ENCODE measurements around the gene HLA-DQA2. TPM values are rescaled to one million over a fixed set of nuclear protein-coding genes. Genes with fewer than 3 reads are reported as not detected.
"Not testable (repeated sequence)": the region's sequence is repeated elsewhere in the genome, so short reads cannot be mapped to it uniquely, and the experiment has no call there.

The HLA-DQA2 gene
- total and polyA plus RNA-seq, 2 of the 4 experiments (the other 2 are of a cell fraction) = not detected

- Histone ChIP-seq H3K14ac (replicated peaks; ENCODE audit: low read depth, low read length) (no peak overlapping the region), H2BK20ac (ENCODE audit: low read depth, low read length) (no peak overlapping the region), H2BK5ac (ENCODE audit: low read depth, low read length, poor library complexity, severe bottlenecking) (no peak overlapping the region), H3K18ac (ENCODE audit: low read depth, low read length) (no peak overlapping the region), H3K36me3 (ENCODE audit: control insufficient read depth, insufficient read depth, low read length) (no peaks in the 10 kb centered on the region), H3K4ac (ENCODE audit: low read depth, low read length) (no peak overlapping the region), H3K4me2 (ENCODE audit: low read depth, low read length) (no peak overlapping the region), H3K27ac (ENCODE audit: insufficient read depth, low read length) (no peak overlapping the region), H2AK9ac (replicated peaks; ENCODE audit: low read depth, low read length, poor library complexity) (no peak overlapping the region), H3K4me1 (ENCODE audit: control insufficient read depth, insufficient read depth, low read length) (no peaks in the 10 kb centered on the region), H2AFZ (replicated peaks; ENCODE audit: low read length, poor library complexity) (no peak overlapping the region), H3K9me3 (ENCODE audit: control insufficient read depth, insufficient read depth, low read length) (no peaks in the 10 kb centered on the region), H2AK5ac (ENCODE audit: low read depth, low read length) (no peak overlapping the region), H3K4me3 (ENCODE audit: insufficient read depth, low read depth, low read length) (no peak overlapping the region), H3K9me1 (ENCODE audit: insufficient read depth, low read length) (no peaks in the 10 kb centered on the region), H3K56ac (ENCODE audit: extremely low read depth, insufficient read depth, low read length) (no peak overlapping the region), H3K79me1 (ENCODE audit: low read depth in 1 of 2, low read length in 2 of 2) (no peaks in the 10 kb centered on the region), H3K23ac (ENCODE audit: low read depth, low read length) (no peak overlapping the region), H4K8ac (ENCODE audit: low read depth in 2 of 2, low read length in 2 of 2) (no peak overlapping the region), H4K20me1 (ENCODE audit: insufficient read depth, low read length) (no peaks in the 10 kb centered on the region), H2BK15ac (ENCODE audit: low read depth, low read length) (no peak overlapping the region), H3K9ac (ENCODE audit: low read depth, low read length) (no peak overlapping the region), H4K91ac (ENCODE audit: insufficient read depth, low read depth, low read length) (no peak overlapping the region), H4K5ac (ENCODE audit: low read depth, low read length) (no peak overlapping the region), H3K27me3 (ENCODE audit: control insufficient read depth, insufficient read depth, low read length) (0 out of 2 replicates have a peak, but pooled peaks cover 2% of the 10 kb centered on the region), H2BK120ac (ENCODE audit: low read depth, low read length) (no peak overlapping the region)
- CTCF ChIA-PET = no interaction called here
- dilution Hi-C loops (cut with HindIII; ENCODE audit: low sequenced_read_pairs, unreplicated experiment) = no loop called here
- ATAC-seq (ENCODE audit: low read depth) (no peak), DNase-seq (no peak)
- in situ Hi-C loops (cut with MboI; ENCODE audit: low sequenced_read_pairs) = loop anchor here (5.0 kb wide), 1 partner anchor 107 kb away; the partner anchor contains the start of gene HLA-DQA1
- no TSS peak for BruUV-seq (replicated peaks)
- POLR2A ChIA-PET (ENCODE audit: unreplicated experiment) = no interaction called here
- intact Hi-C loops (cut with micrococcal nuclease) = no loop called here
- TF ChIP-seq RCOR1 (IDR thresholded peaks at IDR 0.05; ENCODE audit: insufficient replicate concordance, low read length) (no peak), RFX5 (IDR thresholded peaks at IDR 0.05; ENCODE audit: low read depth, low read length) (no peak), MAZ (IDR thresholded peaks at IDR 0.05; ENCODE audit: borderline replicate concordance, low read depth, low read length) (no peak), CTCF (conservative IDR thresholded peaks at IDR 0.05; ENCODE audit: low read depth, low read length) (no peak), CHD1 (IDR thresholded peaks at IDR 0.05; ENCODE audit: low read depth, low read length) (no peak), MAFK (IDR thresholded peaks at IDR 0.05; ENCODE audit: low read depth, low read length) (no peak)
- WGBS, 2 experiments (ENCODE audit: extremely low coverage in 2 of 2, insufficient read length in 1 of 2) = no CpG with 5 or more reads among the region's 5 CpGs
Observed at GRCh38 chr6:32744776-32745175, 3.6 kb downstream of the HLA-DQA2 start.

GRCh38 chr6:32745649-32746048, 4.5 kb downstream of the HLA-DQA2 start:
- H3K4ac ChIP-seq (ENCODE audit: low read depth, low read length); H3K27me3 ChIP-seq (ENCODE audit: control insufficient read depth, insufficient read depth, low read length); H3K79me1 ChIP-seq (ENCODE audit: low read depth in 1 of 2, low read length in 2 of 2); DNase-seq; H2BK20ac ChIP-seq (ENCODE audit: low read depth, low read length); H3K4me1 ChIP-seq (ENCODE audit: control insufficient read depth, insufficient read depth, low read length); H3K9me3 ChIP-seq (ENCODE audit: control insufficient read depth, insufficient read depth, low read length); H4K8ac ChIP-seq (ENCODE audit: low read depth in 2 of 2, low read length in 2 of 2); H3K27ac ChIP-seq (ENCODE audit: insufficient read depth, low read length); H4K5ac ChIP-seq (ENCODE audit: low read depth, low read length); H3K23ac ChIP-seq (ENCODE audit: low read depth, low read length); H2BK120ac ChIP-seq (ENCODE audit: low read depth, low read length); H3K14ac ChIP-seq (replicated peaks; ENCODE audit: low read depth, low read length); BruUV-seq (replicated peaks); POLR2A ChIA-PET (ENCODE audit: unreplicated experiment); H3K9ac ChIP-seq (ENCODE audit: low read depth, low read length); H3K4me3 ChIP-seq (ENCODE audit: insufficient read depth, low read depth, low read length); H2AK9ac ChIP-seq (replicated peaks; ENCODE audit: low read depth, low read length, poor library complexity); CTCF ChIA-PET; in situ Hi-C loops (cut with MboI; ENCODE audit: low sequenced_read_pairs); H4K91ac ChIP-seq (ENCODE audit: insufficient read depth, low read depth, low read length); H4K20me1 ChIP-seq (ENCODE audit: insufficient read depth, low read length); H3K9me1 ChIP-seq (ENCODE audit: insufficient read depth, low read length); H2AFZ ChIP-seq (replicated peaks; ENCODE audit: low read length, poor library complexity); H3K18ac ChIP-seq (ENCODE audit: low read depth, low read length); ATAC-seq (ENCODE audit: low read depth); H3K36me3 ChIP-seq (ENCODE audit: control insufficient read depth, insufficient read depth, low read length); dilution Hi-C loops (cut with HindIII; ENCODE audit: low sequenced_read_pairs, unreplicated experiment); H2AK5ac ChIP-seq (ENCODE audit: low read depth, low read length); H3K4me2 ChIP-seq (ENCODE audit: low read depth, low read length); H3K56ac ChIP-seq (ENCODE audit: extremely low read depth, insufficient read depth, low read length); H2BK5ac ChIP-seq (ENCODE audit: low read depth, low read length, poor library complexity, severe bottlenecking); H2BK15ac ChIP-seq (ENCODE audit: low read depth, low read length); intact Hi-C loops (cut with micrococcal nuclease): not testable (repeated sequence)
- 29% methylated on average over 1 of the region's 1 CpG; no CpG with 5 or more reads in 1 of the 2 experiments for WGBS, 2 experiments (ENCODE audit: extremely low coverage in 2 of 2, insufficient read length in 1 of 2)
